HUES6 (cell line): Measurements from ENCODE around the gene CALD1.

ENCODE experiments used
- H3K27ac ChIP-seq: 2 replicates; pipeline ENCODE4 v1.7.0; 2013; ENCODE audit warnings: low read depth, mild to moderate bottlenecking, low read length, inconsistent platforms
- H3K27me3 ChIP-seq: 2 replicates; pipeline ENCODE4 v1.6.1; 2013; ENCODE audit warnings: low read length; ENCODE audit not compliant: control insufficient read depth, insufficient read depth
- H3K36me3 ChIP-seq: 2 replicates; pipeline ENCODE4 v1.6.1; 2013; ENCODE audit warnings: low read length; ENCODE audit not compliant: control insufficient read depth, insufficient read depth
- H3K4me1 ChIP-seq: 2 replicates; pipeline ENCODE4 v1.6.1; 2013; ENCODE audit warnings: low read length; ENCODE audit not compliant: control insufficient read depth, insufficient read depth
- H3K4me3 ChIP-seq: 2 replicates; pipeline ENCODE4 v1.5.1; 2013; ENCODE audit warnings: low read depth, low read length
- H3K9ac ChIP-seq: one replicate; pipeline ENCODE4 v1.6.1; 2013; ENCODE audit warnings: mild to moderate bottlenecking, low read length
- H3K9me3 ChIP-seq: 2 replicates; pipeline ENCODE4 v1.6.1; 2013; ENCODE audit warnings: low read depth, low read length; ENCODE audit not compliant: control insufficient read depth, insufficient read depth

Gene CALD1, protein sequence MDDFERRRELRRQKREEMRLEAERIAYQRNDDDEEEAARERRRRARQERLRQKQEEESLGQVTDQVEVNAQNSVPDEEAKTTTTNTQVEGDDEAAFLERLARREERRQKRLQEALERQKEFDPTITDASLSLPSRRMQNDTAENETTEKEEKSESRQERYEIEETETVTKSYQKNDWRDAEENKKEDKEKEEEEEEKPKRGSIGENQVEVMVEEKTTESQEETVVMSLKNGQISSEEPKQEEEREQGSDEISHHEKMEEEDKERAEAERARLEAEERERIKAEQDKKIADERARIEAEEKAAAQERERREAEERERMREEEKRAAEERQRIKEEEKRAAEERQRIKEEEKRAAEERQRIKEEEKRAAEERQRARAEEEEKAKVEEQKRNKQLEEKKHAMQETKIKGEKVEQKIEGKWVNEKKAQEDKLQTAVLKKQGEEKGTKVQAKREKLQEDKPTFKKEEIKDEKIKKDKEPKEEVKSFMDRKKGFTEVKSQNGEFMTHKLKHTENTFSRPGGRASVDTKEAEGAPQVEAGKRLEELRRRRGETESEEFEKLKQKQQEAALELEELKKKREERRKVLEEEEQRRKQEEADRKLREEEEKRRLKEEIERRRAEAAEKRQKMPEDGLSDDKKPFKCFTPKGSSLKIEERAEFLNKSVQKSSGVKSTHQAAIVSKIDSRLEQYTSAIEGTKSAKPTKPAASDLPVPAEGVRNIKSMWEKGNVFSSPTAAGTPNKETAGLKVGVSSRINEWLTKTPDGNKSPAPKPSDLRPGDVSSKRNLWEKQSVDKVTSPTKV

DNA sequence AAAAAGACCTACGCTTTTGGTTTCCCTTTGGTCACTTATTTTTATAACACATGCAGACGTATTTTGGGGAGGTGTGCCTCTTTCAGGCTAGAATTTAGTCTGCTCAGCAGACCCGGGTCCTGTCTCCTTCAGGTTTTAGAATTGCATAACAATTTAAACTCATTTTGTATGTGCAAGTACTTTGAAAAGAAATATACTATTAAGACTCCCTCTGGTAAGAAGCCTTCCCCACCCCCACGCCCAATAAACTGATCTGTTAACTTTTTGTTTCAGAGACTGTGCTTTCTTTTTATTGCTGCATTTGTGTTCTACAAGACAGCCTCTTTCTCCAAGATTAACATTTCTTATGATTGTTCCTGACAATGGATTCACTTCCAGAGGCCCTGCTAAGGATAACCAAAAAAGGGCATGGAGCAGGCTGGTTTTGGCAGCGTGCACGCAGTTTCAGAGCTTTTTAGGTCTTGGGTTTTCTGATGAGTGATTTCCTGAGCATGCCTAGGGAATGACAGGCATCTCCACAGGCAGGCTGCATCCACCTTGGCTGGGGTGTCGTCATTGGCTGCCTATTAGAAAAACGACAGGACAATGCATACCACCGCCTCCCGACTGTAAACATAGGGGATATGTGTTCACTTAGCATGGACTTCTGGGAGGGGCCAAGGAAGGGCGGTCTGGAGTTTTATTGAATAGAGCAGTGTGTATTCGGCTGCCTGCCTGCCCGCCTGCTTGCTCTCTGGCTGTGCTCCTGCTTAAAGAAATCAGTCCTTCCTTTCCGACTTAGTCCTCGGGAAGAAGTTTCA lies at the start of gene CALD1:
Gene CALD1 (plus strand): TSS at position 694 of the 800 bp plus-strand sequence. CDS start 88,100 bp downstream, outside the sequence.
- Histone ChIP-seq H3K9ac (peak within 1 kb of the TSS; percentile 96), H3K27ac (peak within 1 kb of the TSS; percentile 96), H3K36me3 (peaks cover 19% of the 10 kb centered on the region), H3K9me3 (no peaks in the 10 kb centered on the region), H3K27me3 (no peaks in the 10 kb centered on the region), H3K4me1 (peaks cover 40% of the 10 kb centered on the region), H3K4me3 (peak within 1 kb of the TSS; percentile 84)

DNA sequence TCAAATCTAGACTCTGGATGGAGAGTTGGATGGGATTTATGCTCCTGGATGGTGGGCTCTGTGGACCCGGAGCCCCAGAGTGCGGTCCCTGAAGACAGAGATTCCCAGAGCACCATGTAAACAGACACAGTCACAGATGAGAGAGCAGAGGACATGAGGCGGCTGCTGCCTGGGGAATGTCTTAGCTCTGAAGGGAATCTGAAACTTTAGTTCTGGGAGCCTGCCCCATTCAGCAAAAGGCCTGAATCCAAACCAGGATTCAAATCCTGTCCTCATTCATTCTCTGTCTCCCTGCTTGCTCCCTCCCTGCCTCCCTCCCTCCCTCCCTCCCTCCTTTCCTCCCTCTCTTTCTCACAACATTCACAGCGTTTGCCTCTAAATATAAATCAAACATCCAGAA lies 49.5 kb upstream of the CALD1 start:
- no peaks in the 10 kb centered on the region for H3K27me3 ChIP-seq
- no peak overlapping the region for H3K9ac ChIP-seq
- H3K4me1 ChIP-seq: no peaks in the 10 kb centered on the region
- H3K36me3 ChIP-seq: no peaks in the 10 kb centered on the region
- H3K27ac ChIP-seq: no peak overlapping the region
- no peaks in the 10 kb centered on the region for H3K9me3 ChIP-seq
- H3K4me3 ChIP-seq: no peak overlapping the region

DNA sequence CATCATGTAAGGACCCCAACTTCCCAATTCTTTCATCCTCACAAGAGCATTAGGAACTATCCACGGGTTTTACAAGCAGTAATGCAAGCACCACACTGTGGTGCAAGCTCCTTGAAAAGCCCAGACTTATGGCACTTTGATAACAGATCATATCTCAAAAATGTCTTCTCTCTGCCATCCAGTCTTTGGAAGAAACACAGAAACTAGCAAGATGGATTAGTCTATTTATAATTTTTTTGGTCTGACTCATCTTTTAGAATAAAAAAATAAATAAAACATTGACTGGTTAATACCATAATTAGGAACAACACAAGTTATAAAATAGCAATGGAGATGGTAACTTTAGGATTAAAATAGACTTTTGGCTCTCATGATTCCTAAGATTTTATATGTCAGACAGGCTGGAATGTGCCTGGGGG lies 49.0 kb upstream of the CALD1 start:
- Histone ChIP-seq H3K9ac (no peak overlapping the region), H3K36me3 (no peaks in the 10 kb centered on the region), H3K4me1 (no peaks in the 10 kb centered on the region), H3K27me3 (no peaks in the 10 kb centered on the region), H3K9me3 (no peaks in the 10 kb centered on the region), H3K4me3 (no peak overlapping the region), H3K27ac (no peak overlapping the region)

DNA sequence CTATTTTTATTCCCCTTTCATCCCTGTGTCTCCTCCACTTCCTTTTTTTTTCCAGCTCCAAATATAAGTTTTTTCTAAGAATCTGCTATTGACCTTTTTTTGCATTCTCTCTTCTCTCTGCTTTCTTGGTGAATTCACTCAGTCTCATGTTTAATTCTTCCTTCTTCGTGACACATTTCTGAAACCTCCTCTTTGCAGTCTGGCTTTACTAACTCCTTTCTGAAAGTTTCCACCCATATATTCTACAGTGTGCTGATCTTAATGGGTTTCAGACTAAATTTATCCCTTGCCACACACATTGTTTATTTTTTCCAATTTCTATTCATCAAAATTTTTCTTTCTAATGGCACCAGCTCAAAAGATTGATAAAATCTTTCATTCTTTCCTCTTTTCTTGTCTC lies 47.8 kb upstream of the CALD1 start:
- Histone ChIP-seq H3K27ac (no peak overlapping the region), H3K4me3 (no peak overlapping the region), H3K36me3 (no peaks in the 10 kb centered on the region), H3K4me1 (no peaks in the 10 kb centered on the region), H3K27me3 (no peaks in the 10 kb centered on the region), H3K9ac (no peak overlapping the region), H3K9me3 (no peaks in the 10 kb centered on the region)

DNA sequence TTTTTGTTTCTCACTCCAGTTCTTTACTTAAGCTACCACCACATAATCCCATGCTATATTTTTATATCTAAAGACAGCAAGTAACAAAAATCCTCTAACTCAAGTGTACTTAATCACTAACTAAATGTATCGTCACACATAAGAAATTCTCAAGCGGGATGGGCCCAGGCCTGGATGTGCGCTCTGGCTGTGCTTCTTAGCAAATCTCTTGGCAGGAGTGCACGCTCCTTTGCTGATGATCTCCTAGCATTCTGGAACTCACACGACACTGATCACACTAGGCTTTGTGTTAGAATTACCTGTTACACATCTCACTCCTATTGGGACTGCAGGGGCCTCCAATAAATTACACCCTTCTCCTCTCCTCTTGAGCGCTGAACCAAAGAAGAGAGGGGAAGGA lies 46.7 kb upstream of the CALD1 start:
- no peaks in the 10 kb centered on the region for H3K27me3 ChIP-seq

DNA sequence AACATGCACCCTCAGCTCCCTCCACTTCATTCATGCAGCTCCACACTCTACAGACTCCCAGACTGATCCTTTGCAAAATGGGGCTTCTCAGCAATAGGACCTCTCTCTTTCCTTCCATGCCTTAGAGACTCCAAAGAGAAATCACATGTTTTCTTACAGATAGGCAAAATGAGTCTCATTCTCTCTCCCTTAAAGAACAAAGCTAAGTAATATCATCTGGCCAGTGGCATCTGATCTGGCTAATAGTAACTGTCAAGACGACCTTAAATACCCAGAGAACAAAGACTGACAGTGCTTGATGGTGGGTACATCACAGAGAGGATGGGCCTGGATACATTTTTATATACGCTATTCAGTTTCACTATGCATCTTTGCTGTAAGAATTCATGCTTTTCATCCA lies 43.1 kb upstream of the CALD1 start:
- no peak overlapping the region for H3K9ac ChIP-seq
- no peak overlapping the region for H3K4me3 ChIP-seq
- no peaks in the 10 kb centered on the region for H3K4me1 ChIP-seq
- no peak overlapping the region for H3K27ac ChIP-seq
- H3K27me3 ChIP-seq: no peaks in the 10 kb centered on the region
- H3K9me3 ChIP-seq: no peaks in the 10 kb centered on the region
- no peaks in the 10 kb centered on the region for H3K36me3 ChIP-seq

More for the DNA sequence above, 46.7 kb upstream of the CALD1 start:
- H3K9me3 ChIP-seq: no peaks in the 10 kb centered on the region
- no peak overlapping the region for H3K9ac ChIP-seq
- no peaks in the 10 kb centered on the region for H3K36me3 ChIP-seq
- H3K4me1 ChIP-seq: no peaks in the 10 kb centered on the region
- no peak overlapping the region for H3K27ac ChIP-seq
- H3K4me3 ChIP-seq: no peak overlapping the region

DNA sequence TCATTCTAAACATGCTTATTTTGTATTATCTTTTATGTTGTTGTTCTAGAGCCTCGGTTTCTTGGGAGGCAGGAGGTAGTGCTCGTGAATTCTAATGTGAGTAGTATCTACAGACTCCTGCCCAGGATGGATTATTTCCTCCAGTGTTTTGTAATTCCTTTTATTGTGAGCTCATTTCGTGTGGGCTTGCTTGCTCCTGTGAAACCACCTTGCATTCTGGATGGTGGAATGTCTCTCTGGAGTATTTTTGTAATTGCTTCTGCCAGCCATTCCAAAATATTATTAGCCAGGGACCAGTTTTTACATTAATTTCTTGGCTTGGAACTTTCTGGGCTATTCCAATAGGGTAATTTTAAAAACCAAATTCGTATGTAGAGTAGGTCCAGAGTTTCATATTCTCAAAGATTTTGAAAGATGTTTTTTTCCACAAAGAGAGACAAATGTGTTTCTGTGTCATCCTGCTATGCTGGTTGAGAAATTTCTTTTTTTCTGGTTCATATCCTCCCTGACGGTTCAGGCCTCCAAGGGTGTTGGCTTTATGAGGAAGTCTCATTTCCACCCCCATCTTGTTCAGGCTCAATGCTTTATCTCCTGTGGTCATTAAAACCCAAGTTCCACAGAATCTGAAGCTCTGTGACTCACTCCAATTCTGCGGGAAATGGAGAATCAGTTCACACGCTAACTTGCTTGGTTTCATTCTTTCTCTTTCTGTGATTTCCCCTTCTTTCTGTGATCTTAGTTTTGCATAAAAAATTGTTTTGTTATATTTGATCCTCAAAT lies 41.7 kb upstream of the CALD1 start:
- Histone ChIP-seq H3K27ac (no peak overlapping the region), H3K27me3 (no peaks in the 10 kb centered on the region), H3K4me3 (no peak overlapping the region), H3K4me1 (peaks cover 10% of the 10 kb centered on the region; the same call in 1 of the 2 replicates), H3K36me3 (no peaks in the 10 kb centered on the region), H3K9me3 (no peaks in the 10 kb centered on the region), H3K9ac (no peak overlapping the region)

DNA sequence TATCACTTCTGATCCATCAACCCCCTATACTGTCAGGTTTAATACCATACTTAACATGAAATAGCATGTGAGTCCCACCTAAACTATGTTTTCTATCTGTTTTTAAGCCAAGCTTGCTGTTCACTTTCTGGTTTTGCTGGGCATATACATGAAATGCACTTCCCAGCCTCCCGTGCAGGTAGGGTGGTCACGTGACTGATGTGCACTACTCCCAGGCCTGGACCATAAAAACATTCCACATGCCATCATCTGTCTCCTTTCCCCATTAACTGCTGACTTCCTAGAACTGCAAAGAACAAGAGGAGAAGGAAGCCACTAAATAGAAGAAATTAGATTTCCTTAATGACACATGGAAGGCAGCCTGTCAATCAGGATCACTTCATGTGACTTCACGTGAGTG lies 40.1 kb upstream of the CALD1 start:
- Histone ChIP-seq H3K9me3 (no peaks in the 10 kb centered on the region), H3K4me1 (peaks cover 24% of the 10 kb centered on the region), H3K36me3 (no peaks in the 10 kb centered on the region), H3K4me3 (no peak overlapping the region), H3K9ac (no peak overlapping the region), H3K27me3 (no peaks in the 10 kb centered on the region), H3K27ac (no peak overlapping the region)

DNA sequence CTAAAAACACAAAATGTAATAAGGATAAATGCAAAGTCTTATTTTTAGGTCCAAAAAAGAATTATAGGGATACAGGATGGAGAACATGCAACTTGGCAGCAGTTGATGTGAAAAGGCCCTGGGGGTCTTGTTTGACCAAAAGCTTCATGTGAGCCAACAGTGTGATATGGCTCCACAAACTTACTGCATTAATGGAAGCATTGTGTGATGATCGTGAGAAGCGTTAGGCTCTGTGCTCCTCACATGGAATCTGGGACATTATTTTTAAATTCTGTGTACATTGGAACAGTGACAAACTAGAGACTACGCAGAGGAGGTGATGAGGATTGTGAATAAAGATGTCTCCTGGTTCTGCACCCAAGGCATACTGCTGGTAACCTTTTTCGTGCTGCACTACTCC lies 39.1 kb upstream of the CALD1 start:
- H3K36me3 ChIP-seq: no peaks in the 10 kb centered on the region
- peaks cover 29% of the 10 kb centered on the region for H3K4me1 ChIP-seq
- H3K9ac ChIP-seq: no peak overlapping the region
- no peaks in the 10 kb centered on the region for H3K9me3 ChIP-seq
- H3K4me3 ChIP-seq: no peak overlapping the region
- no peak overlapping the region for H3K27ac ChIP-seq
- H3K27me3 ChIP-seq: no peaks in the 10 kb centered on the region

DNA sequence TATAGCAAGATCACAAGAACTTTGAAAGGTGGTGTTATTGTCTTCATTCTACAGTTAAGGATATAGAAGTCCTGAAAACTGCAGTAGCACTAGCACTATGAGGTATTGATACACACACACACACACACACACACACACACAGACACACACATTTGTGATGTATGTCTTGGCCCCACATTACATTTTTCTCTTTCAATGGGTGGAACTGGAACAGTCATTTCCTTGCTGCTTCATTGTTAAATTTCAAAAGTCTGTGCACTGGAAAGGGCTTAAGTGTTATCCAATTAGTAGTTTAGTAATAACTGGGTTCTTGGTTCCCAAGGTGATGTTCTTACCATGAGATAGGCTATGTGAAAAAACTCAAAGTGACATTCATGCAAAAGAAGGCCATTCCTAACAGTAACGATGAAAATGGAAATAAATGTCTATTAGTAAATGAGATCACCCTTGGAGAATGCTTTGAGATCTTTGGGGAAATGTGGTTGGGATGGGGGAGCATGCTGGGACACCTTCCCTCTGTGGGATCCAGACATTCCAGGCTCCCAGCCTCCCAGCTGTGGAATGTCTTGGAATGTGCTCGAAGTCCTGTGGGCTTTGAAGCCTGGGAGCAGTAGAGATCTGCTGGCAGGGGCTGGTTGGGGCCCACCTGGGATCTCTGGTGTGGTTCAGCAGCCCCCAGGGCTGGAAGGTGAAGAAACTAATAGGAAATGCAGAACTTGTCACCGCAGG lies 37.4 kb upstream of the CALD1 start:
- Histone ChIP-seq H3K9ac (peak overlapping the region; percentile 68), H3K27me3 (no peaks in the 10 kb centered on the region), H3K4me1 (peaks cover 29% of the 10 kb centered on the region), H3K36me3 (no peaks in the 10 kb centered on the region), H3K4me3 (no peak overlapping the region), H3K27ac (peak overlapping the region; percentile 44; the same call in 1 of the 2 replicates), H3K9me3 (no peaks in the 10 kb centered on the region)
